Tibial artery (tissue), 4 donors: ENCODE measurements around the gene CYFIP2.

Experiments used
- DNase-seq, 2 donors: peaks; one replicate each; pipeline ENCODE4 v3.0.0-alpha.2; 2019
- H3K27ac ChIP-seq, 2 donors: fragments of 200-600 bp; sonication (generic) in 1 of 2; 1 replicate in 1 of 2; 2 replicates in 1 of 2; pipeline ENCODE4 v1.5.1; 2018 to 2019; ENCODE audit warnings: mild to moderate bottlenecking in 1 of 2
- H3K27me3 ChIP-seq, 2 donors: fragments of 200-600 bp; sonication (generic) in 1 of 2; one replicate each; pipeline versions ENCODE4 v1.5.1 to v1.6.0; 2016 to 2019
- H3K36me3 ChIP-seq, 3 donors: fragments of 200-600 bp; sonication (generic) in 2 of 3; one replicate each; pipeline ENCODE4 v1.5.1; 2016 to 2019; ENCODE audit warnings: mild to moderate bottlenecking in 2 of 3
- H3K4me1 ChIP-seq, 4 donors: fragments of 200-600 bp; sonication (generic) in 2 of 4; 1 replicate in 3 of 4; 2 replicates in 1 of 4; pipeline ENCODE4 v1.5.1; 2016 to 2019
- H3K4me3 ChIP-seq, 2 donors: fragments of 200-600 bp; sonication (generic) in 1 of 2; 1 replicate in 1 of 2; 2 replicates in 1 of 2; pipeline ENCODE4 v1.5.1; 2018 to 2019; ENCODE audit warnings: mild to moderate bottlenecking in 2 of 2
- H3K9me3 ChIP-seq, 3 donors: fragments of 200-600 bp; sonication (generic) in 1 of 3; one replicate each; pipeline ENCODE4 v1.5.1; 2016 to 2019
- CTCF ChIP-seq, 2 experiments: fragments of 200-600 bp in 1 of 2; fragments of 450-650 bp in 1 of 2; IDR thresholded peaks; one replicate each; pipeline ENCODE4 v1.5.1; 2017 to 2019; ENCODE audit warnings: antibody characterized with exemption in 2 of 2, mild to moderate bottlenecking in 1 of 2, moderate library complexity in 1 of 2
- intact Hi-C: fragments of 100-400 bp; cut with DNase I; formaldehyde crosslinking; loops from one replicate; pipeline ENCODE4 v1.15.0; 2023; ENCODE audit warnings: low total_unique reads

The CYFIP2 gene

DNA sequence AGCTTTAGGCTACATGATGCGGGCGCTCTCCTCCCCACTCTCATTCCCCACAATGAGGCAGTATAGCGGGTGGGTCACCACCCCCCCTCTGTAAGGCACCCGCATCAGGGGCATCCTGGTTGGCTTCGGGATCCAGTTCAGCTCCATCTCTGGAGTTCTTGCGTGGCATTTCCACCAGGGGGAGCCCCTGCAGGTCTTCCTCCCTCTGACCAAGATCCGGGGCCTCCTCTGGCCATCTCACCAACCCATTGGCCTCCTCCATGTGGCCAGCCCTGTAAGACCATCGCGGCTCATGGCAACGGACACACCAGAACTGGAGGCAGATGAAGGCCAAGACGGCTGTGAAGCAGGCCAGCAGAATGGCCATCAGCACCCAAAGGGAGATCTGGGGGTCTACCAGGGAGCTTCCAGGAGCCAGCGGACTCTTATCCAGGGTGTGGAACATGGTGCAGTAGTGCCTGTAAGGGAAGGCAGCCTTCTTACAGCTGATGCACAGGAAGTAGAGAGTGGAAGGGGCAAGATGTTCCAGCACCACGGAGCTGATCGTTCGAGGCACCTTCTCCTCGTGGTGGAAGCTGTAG is 77.0 kb downstream of the CYFIP2 start:
- no peaks in the 10 kb centered on the region for H3K27me3 ChIP-seq
- peaks cover 0 to 11% (median 0%) of the 10 kb centered on the region in 3 donors for H3K36me3 ChIP-seq
- no peak for DNase-seq
- no peak overlapping the region for H3K4me3 ChIP-seq
- intact Hi-C loops = no loop called here
- peaks cover 0 to 3% (median 0%) of the 10 kb centered on the region in 4 donors for H3K4me1 ChIP-seq
- H3K9me3 ChIP-seq = no peaks in the 10 kb centered on the region
- H3K27ac ChIP-seq = no peak overlapping the region
- no peak for TF ChIP-seq CTCF (IDR thresholded peaks at IDR 0.05)

DNA sequence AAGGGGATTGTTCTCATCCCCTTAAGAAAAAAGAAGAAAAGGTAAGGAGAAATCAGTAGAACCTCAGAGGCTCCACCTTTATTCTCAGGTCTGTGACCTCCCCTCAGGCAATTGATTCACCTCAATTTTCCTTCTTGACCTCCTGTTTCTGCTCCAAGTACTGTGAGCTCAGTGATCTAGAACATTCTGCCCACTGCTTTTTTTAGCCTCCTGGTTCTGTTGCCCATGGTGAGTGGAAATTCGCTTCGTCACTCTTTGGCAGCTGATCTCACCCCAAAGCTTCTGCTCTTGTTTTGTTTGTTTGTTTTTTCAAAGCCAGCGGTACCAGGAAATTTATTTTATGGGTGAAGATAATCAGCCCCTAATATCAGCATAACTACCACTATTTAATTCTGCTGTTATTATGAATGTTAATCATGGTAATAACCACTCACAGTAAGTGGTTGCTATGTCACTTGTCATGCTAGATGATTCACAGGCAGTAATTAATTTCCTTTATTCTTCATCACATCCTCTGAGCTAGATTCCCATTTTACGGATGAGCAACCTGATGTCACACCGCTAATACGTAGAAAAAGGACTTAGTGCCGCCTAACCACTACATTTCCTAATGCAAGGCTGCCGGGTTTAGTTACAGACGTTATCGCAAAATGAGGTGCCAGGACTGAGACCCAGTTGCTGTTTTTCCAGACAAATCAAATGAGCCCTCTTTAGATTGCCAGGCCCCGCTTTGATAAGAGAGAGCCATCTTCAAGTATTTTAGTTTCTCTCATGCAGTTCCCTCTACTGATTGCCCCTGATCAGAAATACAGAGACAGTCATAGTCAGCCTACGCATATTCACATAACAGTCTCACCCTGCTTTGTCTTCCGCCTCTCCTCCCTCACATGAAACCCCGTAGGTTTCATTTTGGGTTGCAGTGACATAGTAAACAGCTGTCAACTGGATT is 78.2 kb downstream of the CYFIP2 start:
- DNase-seq = no peak
- TF ChIP-seq CTCF (IDR thresholded peaks at IDR 0.05) = no peak
- peaks cover 0 to 3% (median 0%) of the 10 kb centered on the region in 4 donors for H3K4me1 ChIP-seq
- H3K36me3 ChIP-seq = peaks cover 0 to 11% (median 0%) of the 10 kb centered on the region in 3 donors
- H3K4me3 ChIP-seq = no peak overlapping the region
- intact Hi-C loops = no loop called here
- H3K9me3 ChIP-seq = no peaks in the 10 kb centered on the region
- H3K27me3 ChIP-seq = no peaks in the 10 kb centered on the region
- H3K27ac ChIP-seq = no peak overlapping the region

DNA sequence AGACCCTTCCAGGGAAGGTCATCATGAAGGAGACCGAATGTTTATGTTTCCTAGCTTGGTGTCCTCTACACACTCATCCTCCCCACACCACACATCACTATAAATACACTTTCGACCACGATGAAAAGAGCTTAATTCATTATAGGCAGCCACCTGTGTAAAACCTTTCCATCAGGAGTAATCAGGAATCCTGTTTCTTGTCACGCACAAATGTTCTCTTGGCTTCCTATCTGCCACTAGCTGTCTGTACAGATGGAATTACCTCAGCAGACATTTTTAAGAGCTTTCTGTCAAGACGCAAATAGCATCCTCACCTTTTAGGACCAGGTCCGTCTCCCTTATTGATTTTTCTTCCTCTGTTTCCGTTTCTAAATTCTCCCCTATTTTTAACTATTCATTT is 79.1 kb downstream of the CYFIP2 start:
- peaks cover 0 to 3% (median 0%) of the 10 kb centered on the region in 4 donors for H3K4me1 ChIP-seq
- H3K9me3 ChIP-seq = no peaks in the 10 kb centered on the region
- no peak overlapping the region for H3K4me3 ChIP-seq
- no peak for TF ChIP-seq CTCF (IDR thresholded peaks at IDR 0.05)
- peaks cover 0 to 11% (median 0%) of the 10 kb centered on the region in 3 donors for H3K36me3 ChIP-seq
- H3K27me3 ChIP-seq = no peaks in the 10 kb centered on the region
- H3K27ac ChIP-seq = no peak overlapping the region
- intact Hi-C loops = no loop called here
- DNase-seq = no peak

- peaks cover 0 to 11% (median 0%) of the 10 kb centered on the region in 3 donors for H3K36me3 ChIP-seq
- no peak overlapping the region for H3K4me3 ChIP-seq
- no peaks in the 10 kb centered on the region for H3K27me3 ChIP-seq
- intact Hi-C loops = no loop called here
- peaks cover 0 to 3% (median 0%) of the 10 kb centered on the region in 4 donors for H3K4me1 ChIP-seq
- no peak for TF ChIP-seq CTCF (IDR thresholded peaks at IDR 0.05)
- no peak for DNase-seq
- no peaks in the 10 kb centered on the region for H3K9me3 ChIP-seq
- H3K27ac ChIP-seq = no peak overlapping the region
Measured at GRCh38 chr5:157345485-157345884, 79.6 kb downstream of the CYFIP2 start.

DNA sequence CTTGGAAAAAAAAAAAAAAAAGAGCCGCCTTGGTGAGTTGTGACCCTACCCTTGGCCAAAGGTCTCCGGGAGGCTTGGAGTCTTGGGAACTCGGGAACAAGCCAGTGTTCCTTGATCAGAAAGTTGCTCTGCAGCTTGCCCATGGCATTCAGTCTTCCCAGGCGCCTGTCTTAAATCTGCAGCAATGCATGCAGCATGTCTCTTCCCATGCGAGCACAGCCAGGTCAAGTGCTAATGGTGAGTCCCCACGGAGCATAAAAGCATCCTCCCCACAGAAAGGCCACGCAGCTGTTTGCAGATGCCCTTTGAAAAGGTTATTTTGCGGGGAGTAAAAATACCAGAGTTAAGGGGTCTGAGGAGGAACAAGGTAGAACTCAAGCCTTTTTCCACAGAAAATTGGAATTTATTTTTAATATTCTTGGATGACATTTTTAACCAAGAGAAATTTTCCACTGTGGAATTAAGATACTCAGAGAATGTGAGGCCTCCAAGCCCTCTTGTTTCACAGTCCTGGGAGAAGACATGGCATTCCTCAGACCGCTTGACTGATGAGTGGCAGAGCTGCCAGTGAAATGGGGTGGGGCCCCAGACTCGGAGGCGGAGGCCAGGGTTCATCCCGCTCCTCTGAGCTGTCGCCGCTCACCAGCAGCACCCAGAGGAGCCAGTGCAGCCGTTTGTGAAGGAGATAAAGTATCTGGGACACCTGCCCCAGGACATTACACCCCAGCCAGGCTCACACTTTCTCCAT is 81.6 kb downstream of the CYFIP2 start:
- no peaks in the 10 kb centered on the region for H3K27me3 ChIP-seq
- intact Hi-C loops = no loop called here

More for the DNA sequence above, 81.6 kb downstream of the CYFIP2 start:
- no peak for TF ChIP-seq CTCF (IDR thresholded peaks at IDR 0.05)
- H3K9me3 ChIP-seq = no peaks in the 10 kb centered on the region
- peaks cover 0 to 3% (median 0%) of the 10 kb centered on the region in 4 donors for H3K4me1 ChIP-seq
- no peaks in the 10 kb centered on the region for H3K36me3 ChIP-seq
- no peak overlapping the region for H3K4me3 ChIP-seq
- no peak for DNase-seq
- no peak overlapping the region for H3K27ac ChIP-seq
